DOHH2 (cell line): ENCODE measurements around the gene OR10A2.

Experiments used
- CTCF ChIP-seq: fragments of 200-600 bp; sonication (generic); IDR thresholded peaks from one replicate; pipeline ENCODE4 v1.5.1; 2014; ENCODE audit warnings: antibody characterized with exemption, mild to moderate bottlenecking, low read depth, low read length; ENCODE audit not compliant: poor library complexity, severe bottlenecking
- EZH2phosphoT487 ChIP-seq: fragments of 200-600 bp; sonication (generic); IDR thresholded peaks from 2 replicates; pipeline ENCODE4 v1.6.1; 2017; ENCODE audit warnings: borderline replicate concordance, mild to moderate bottlenecking, antibody characterized with exemption, low read length, moderate library complexity, mixed read lengths

- TF ChIP-seq EZH2phosphoT487 (no peak), CTCF (no peak)
These were observed 37.6 kb upstream of the OR10A2 start for GRCh38 chr11:6825231-6825744.
